Adrenal gland (tissue), 12 donors: ENCODE results near the gene GSTO2. TPM values are rescaled to one million over a fixed set of nuclear protein-coding genes. Genes with fewer than 3 reads are reported as not detected.
"Not testable (repeated sequence)": the region's sequence is repeated elsewhere in the genome, so short reads cannot be mapped to it uniquely, and the experiment has no call there.

Source experiments
- DNase-seq, 7 donors: peaks; one replicate each; pipeline ENCODE4 v3.0.0-alpha.2; 2019 to 2020
- H3K27ac ChIP-seq, 5 donors: fragments of 200-600 bp; sonication (generic) in 4 of 5; 1 replicate in 3 of 5; 2 replicates in 2 of 5; pipeline versions ENCODE4 v1.5.1 to v1.8.0; 2016 to 2020; ENCODE audit warnings: mild to moderate bottlenecking in 1 of 5
- H3K27me3 ChIP-seq: fragments of 200-600 bp; 2 replicates; pipeline ENCODE4 v1.8.0; 2021
- H3K36me3 ChIP-seq, 2 donors: fragments of 200-600 bp; replicated peaks in 1 of 2; 1 replicate in 1 of 2; 2 replicates in 1 of 2; pipeline versions ENCODE4 v1.5.1 to v1.8.0; 2018 to 2022
- H3K4me1 ChIP-seq, 2 donors: fragments of 200-600 bp; replicated peaks in 1 of 2; 1 replicate in 1 of 2; 2 replicates in 1 of 2; pipeline versions ENCODE4 v1.5.1 to v1.8.0; 2018 to 2021
- H3K4me3 ChIP-seq, 4 donors: fragments of 200-600 bp; sonication (generic) in 3 of 4; one replicate each; pipeline ENCODE4 v1.5.1; 2016 to 2018
- H3K9me3 ChIP-seq, 3 donors: fragments of 200-600 bp; sonication (generic) in 1 of 3; replicated peaks in 1 of 3; 1 replicate in 2 of 3; 2 replicates in 1 of 3; pipeline versions ENCODE4 v1.5.1 to v1.8.0; 2016 to 2021
- POLR2A ChIP-seq, 2 donors: fragments of 450-650 bp; IDR thresholded peaks; one replicate each; pipeline ENCODE4 v1.6.1; 2017; ENCODE audit warnings: antibody characterized with exemption in 2 of 2, mild to moderate bottlenecking in 2 of 2, moderate library complexity in 1 of 2
- WGBS, 4 donors: extraction: QIAGEN DNeasy Blood & Tissue Kit in 2 of 4; methylation state at CpG; one replicate each; pipeline versions ENCODE4 v1.1.5 to v1.1.7; 2013 to 2017; 5-methylcytosine and 5-hydroxymethylcytosine counted together
- intact Hi-C, 2 donors: fragments of 100-400 bp; cut with DNase I; formaldehyde crosslinking; loops; one replicate each; pipeline versions ENCODE4 v1.14.1 to v1.15.0; 2022 to 2023
- polyA plus RNA-seq, 3 donors: library from polyadenylated mRNA; stranded (reverse); fragments of 200-250 nt in 2 of 3; fragments of 350-450 nt in 1 of 3; fragmentation: Illumina TruSeq in 1 of 3; extraction: RNeasy Lipid Tissue Mini Kit (QIAGEN cat#74804) in 1 of 3; gene quantifications; one replicate each; pipeline ENCODE4 v1.2.3, GENCODE V29; 2013 to 2014
- total RNA-seq, 9 donors: library from RNA; depleted of rRNA in 4 of 9; stranded (reverse); fragments of >200 nt in 4 of 9; fragments of 120-200 nt in 1 of 9; fragmentation: NEBNext Ultra II Directional in 1 of 9; extraction: Animal tissue kit (Norgen Biotek cat#: 25700) in 1 of 9; gene quantifications; one replicate each; pipeline versions ENCODE4 v1.1.0 to v1.2.4, GENCODE V29; 2013 to 2023
- TF ChIP-seq, protein P1 (sequence below), 6 experiments: fragments of 450-650 bp in 4 of 6; fragments of 200-600 bp in 2 of 6; sonication (generic) in 1 of 6; IDR thresholded peaks; 1 replicate in 5 of 6; 2 replicates in 1 of 6; pipeline versions ENCODE4 v1.5.1 to v1.8.0; 2016 to 2021; ENCODE audit warnings: antibody characterized with exemption in 6 of 6, mild to moderate bottlenecking in 2 of 6, moderate library complexity in 1 of 6
- donor health status: healthy with polysubstance abuse.
- donor health status: Bipolar disorder and iron deficiency.
- donor health status: DM: yes; HTN: yes; CAD: no.
- donor health status: DM: no; HTN: no; CAD: no.
- donor health status: DM: no; HTN: no; CAD: no.
- donor health status: DM: yes; HTN: yes; CAD: no.

The GSTO2 gene
- total and polyA plus RNA-seq, 12 donors = 3.7 to 15.3 (median 7.3) TPM

DNA sequence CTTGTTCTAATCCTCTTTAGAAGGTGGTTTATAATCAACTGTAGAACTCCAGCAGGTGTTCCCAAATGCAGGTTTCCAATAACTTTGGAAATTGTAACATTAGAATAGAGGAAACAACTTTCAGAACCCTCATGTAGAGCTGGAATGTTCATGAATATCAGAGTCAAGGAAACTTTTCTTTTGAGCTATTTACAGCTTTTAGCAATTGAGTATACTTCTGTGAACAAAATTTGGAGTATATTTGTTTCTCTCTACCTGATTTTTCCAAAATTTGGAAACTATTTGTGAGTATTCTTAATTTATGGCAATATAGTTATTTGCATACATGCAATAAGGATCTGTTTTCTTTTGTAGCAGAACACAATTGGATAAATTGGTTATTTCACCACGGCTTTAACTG, 34.0 kb upstream of the GSTO2 start:
- Histone ChIP-seq H3K4me1 (no peaks in the 10 kb centered on the region), H3K4me3 (no peak overlapping the region), H3K36me3 (no peaks in the 10 kb centered on the region), H3K27me3 (no peaks in the 10 kb centered on the region), H3K27ac (no peak overlapping the region), H3K9me3 (no peaks in the 10 kb centered on the region)
- WGBS, 4 donors = 81 to 94% (median 86%) methylated on average over 1 of the region's 1 CpG
- no peak for DNase-seq
- TF ChIP-seq POLR2A (IDR thresholded peaks at IDR 0.05) = no peak
- TF ChIP-seq, protein P1, sequence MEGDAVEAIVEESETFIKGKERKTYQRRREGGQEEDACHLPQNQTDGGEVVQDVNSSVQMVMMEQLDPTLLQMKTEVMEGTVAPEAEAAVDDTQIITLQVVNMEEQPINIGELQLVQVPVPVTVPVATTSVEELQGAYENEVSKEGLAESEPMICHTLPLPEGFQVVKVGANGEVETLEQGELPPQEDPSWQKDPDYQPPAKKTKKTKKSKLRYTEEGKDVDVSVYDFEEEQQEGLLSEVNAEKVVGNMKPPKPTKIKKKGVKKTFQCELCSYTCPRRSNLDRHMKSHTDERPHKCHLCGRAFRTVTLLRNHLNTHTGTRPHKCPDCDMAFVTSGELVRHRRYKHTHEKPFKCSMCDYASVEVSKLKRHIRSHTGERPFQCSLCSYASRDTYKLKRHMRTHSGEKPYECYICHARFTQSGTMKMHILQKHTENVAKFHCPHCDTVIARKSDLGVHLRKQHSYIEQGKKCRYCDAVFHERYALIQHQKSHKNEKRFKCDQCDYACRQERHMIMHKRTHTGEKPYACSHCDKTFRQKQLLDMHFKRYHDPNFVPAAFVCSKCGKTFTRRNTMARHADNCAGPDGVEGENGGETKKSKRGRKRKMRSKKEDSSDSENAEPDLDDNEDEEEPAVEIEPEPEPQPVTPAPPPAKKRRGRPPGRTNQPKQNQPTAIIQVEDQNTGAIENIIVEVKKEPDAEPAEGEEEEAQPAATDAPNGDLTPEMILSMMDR (IDR thresholded peaks at IDR 0.05) = no peak
- intact Hi-C loops = no loop called here

GRCh38 chr10:104235801-104236200, 33.2 kb upstream of the GSTO2 start:
- Histone ChIP-seq H3K27ac (no peak overlapping the region), H3K36me3 (no peaks in the 10 kb centered on the region), H3K4me1 (no peaks in the 10 kb centered on the region), H3K9me3 (no peaks in the 10 kb centered on the region), H3K27me3 (no peaks in the 10 kb centered on the region), H3K4me3 (no peak overlapping the region)
- intact Hi-C loops = no loop called here
- no peak for DNase-seq
- WGBS, 4 donors = 60 to 79% (median 78%) methylated on average over 3 of the region's 3 CpGs
- TF ChIP-seq POLR2A (IDR thresholded peaks at IDR 0.05) = no peak
- TF ChIP-seq, protein P1 (IDR thresholded peaks at IDR 0.05) = no peak

- intact Hi-C loops = no loop called here
- H3K36me3 ChIP-seq = no peaks in the 10 kb centered on the region
- TF ChIP-seq, protein P1 (IDR thresholded peaks at IDR 0.05) = no peak
- no peak for TF ChIP-seq POLR2A (IDR thresholded peaks at IDR 0.05)
- no peaks in the 10 kb centered on the region for H3K4me1 ChIP-seq
- 49 to 59% (median 58%) methylated on average over 2 of the region's 2 CpGs for WGBS, 4 donors
- no peaks in the 10 kb centered on the region for H3K9me3 ChIP-seq
- no peak for DNase-seq
- no peaks in the 10 kb centered on the region for H3K27me3 ChIP-seq
- H3K4me3 ChIP-seq = no peak overlapping the region
- H3K27ac ChIP-seq = no peak overlapping the region
Observed at GRCh38 chr10:104240078-104240477, 28.9 kb upstream of the GSTO2 start.

DNA sequence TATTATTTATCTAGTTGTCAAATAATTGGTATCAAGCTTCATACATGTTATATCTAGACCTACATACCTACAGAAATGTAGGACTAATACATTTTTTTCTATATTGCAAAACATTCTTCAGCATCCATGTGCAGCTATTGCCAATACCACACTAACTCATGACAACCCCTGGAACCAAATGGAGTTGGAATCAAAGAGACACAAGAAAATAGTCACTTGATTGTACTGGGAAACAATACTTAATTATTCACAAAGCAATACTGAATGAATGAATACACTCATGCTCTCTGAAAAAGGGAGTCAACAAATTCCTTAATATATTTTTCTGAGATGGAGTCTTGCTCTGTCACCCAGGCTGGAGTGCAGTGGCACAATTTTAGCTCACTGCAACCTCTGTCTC, 26.4 kb upstream of the GSTO2 start:
- no peak for DNase-seq
- Histone ChIP-seq H3K27ac (no peak overlapping the region), H3K27me3 (no peaks in the 10 kb centered on the region), H3K4me1 (no peaks in the 10 kb centered on the region), H3K36me3 (no peaks in the 10 kb centered on the region), H3K4me3 (no peak overlapping the region), H3K9me3 (no peaks in the 10 kb centered on the region)
- intact Hi-C loops = no loop called here
- TF ChIP-seq, protein P1 (IDR thresholded peaks at IDR 0.05) = no peak
- TF ChIP-seq POLR2A (IDR thresholded peaks at IDR 0.05) = no peak

DNA sequence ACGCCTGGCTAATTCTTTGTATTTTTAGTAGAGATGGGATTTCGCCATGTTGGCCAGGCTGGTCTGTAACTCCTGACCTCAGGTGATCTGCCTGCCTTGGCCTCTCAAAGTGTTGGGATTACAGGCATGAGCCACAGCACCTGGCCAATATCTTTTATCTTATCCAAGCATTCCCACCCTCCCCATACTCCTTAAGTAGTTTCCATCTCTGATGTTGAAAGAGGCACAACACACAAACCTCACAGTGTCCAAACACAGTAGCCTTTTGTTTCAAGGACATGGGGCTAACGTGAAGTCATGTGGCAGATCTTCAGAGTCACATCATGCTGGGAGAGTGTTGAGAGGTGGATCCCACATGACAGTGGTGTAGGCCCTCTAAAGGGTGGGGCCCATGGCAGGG, 26.0 kb upstream of the GSTO2 start:
- H3K27ac ChIP-seq, H3K4me1 ChIP-seq, H3K27me3 ChIP-seq, H3K36me3 ChIP-seq, H3K9me3 ChIP-seq, intact Hi-C loops, H3K4me3 ChIP-seq: not testable (repeated sequence)
- 65 to 78% (median 75%) methylated on average over 3 of the region's 3 CpGs for WGBS, 4 donors
- peak in 1 of 7 donors; percentile 21 for DNase-seq
